ENCODE results near the gene PLSCR1. TPM values are rescaled to one million over a fixed set of nuclear protein-coding genes. Genes with fewer than 3 reads are reported as not detected.

PLSCR1 gene
- total RNA-seq, 3 donors from 2014 or later = 119 to 264 (median 180) TPM

- no peak for ATAC-seq
- intact Hi-C loops (cut with DNase I, micrococcal nuclease) = loop anchor here in 1 of 2 donors (5.0 kb wide), 1 partner anchor 36 kb away; no protein-coding TSS in a partner anchor
- TF ChIP-seq, protein P1, sequence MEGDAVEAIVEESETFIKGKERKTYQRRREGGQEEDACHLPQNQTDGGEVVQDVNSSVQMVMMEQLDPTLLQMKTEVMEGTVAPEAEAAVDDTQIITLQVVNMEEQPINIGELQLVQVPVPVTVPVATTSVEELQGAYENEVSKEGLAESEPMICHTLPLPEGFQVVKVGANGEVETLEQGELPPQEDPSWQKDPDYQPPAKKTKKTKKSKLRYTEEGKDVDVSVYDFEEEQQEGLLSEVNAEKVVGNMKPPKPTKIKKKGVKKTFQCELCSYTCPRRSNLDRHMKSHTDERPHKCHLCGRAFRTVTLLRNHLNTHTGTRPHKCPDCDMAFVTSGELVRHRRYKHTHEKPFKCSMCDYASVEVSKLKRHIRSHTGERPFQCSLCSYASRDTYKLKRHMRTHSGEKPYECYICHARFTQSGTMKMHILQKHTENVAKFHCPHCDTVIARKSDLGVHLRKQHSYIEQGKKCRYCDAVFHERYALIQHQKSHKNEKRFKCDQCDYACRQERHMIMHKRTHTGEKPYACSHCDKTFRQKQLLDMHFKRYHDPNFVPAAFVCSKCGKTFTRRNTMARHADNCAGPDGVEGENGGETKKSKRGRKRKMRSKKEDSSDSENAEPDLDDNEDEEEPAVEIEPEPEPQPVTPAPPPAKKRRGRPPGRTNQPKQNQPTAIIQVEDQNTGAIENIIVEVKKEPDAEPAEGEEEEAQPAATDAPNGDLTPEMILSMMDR (IDR thresholded peaks at IDR 0.05) = no peak
- Histone ChIP-seq H3K9me3 (no peaks in the 10 kb centered on the region), H3K4me1 (ENCODE audit: low read depth) (peaks cover 20% of the 10 kb centered on the region), H3K4me3 (no peak overlapping the region), H3K36me3 (ENCODE audit: low read depth) (no peaks in the 10 kb centered on the region)
- DNase-seq = no peak
Observed at GRCh38 chr3:146542978-146543377, 1.4 kb downstream of the PLSCR1 start.

- intact Hi-C loops (cut with DNase I, micrococcal nuclease) = loop anchor here in 1 of 2 donors (5.0 kb wide), 1 partner anchor 35 kb away; no protein-coding TSS in a partner anchor
- Histone ChIP-seq H3K9me3 (no peaks in the 10 kb centered on the region), H3K4me3 (no peak overlapping the region), H3K36me3 (ENCODE audit: low read depth) (no peaks in the 10 kb centered on the region), H3K4me1 (ENCODE audit: low read depth) (peaks cover 20% of the 10 kb centered on the region)
- ATAC-seq = no peak
- TF ChIP-seq, protein P1 (IDR thresholded peaks at IDR 0.05) = no peak
- peak in 1 of 3 donors; percentile 22 for DNase-seq
Observed at GRCh38 chr3:146542179-146542578, 2.2 kb downstream of the PLSCR1 start.

DNA sequence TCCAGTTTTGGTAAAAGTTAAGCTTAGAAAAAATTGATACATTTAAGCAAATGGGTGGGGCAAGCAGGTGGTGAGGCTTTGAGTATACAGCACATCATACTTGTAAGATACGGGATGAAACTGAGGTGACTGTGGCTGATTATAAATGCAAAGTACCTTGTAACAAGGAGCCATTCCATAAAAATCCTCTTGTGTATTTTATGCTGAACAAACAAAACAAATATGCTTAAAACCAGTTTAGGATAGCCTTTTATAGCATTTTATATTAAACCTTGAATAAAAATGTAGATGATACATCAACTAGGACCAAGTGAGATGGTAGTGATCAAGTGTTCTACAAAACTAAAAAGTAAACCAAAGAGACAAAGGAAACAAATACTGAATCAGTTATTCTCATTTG, 3.4 kb downstream of the PLSCR1 start:
- no peak for ATAC-seq
- no peak overlapping the region for H3K4me3 ChIP-seq
- no peaks in the 10 kb centered on the region for H3K9me3 ChIP-seq
- H3K36me3 ChIP-seq (ENCODE audit: low read depth) = no peaks in the 10 kb centered on the region
- no peak for DNase-seq
- TF ChIP-seq, protein P1 (IDR thresholded peaks at IDR 0.05) = no peak
- H3K4me1 ChIP-seq (ENCODE audit: low read depth) = peaks cover 20% of the 10 kb centered on the region
- intact Hi-C loops (cut with DNase I, micrococcal nuclease) = loop anchor here in 1 of 2 donors (5.0 kb wide), 1 partner anchor 34 kb away; no protein-coding TSS in a partner anchor

DNA sequence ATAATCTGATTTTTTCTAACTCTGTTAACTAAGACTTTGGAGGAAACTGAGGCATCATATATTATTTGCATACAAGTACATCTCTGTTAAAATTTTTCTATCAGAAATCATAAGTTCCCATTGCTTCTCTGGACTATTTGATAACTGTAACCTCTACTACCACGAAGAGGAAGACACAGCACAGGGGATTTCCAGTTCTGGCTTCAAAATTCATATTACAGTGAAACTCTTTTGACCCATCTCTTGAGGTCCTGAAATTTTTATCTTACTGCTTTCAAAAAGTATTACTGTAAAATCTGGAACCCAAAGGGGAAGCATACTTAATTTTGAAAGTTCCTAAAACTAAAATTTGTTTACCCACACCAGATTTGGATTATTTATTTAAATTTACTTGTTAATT, 4.2 kb downstream of the PLSCR1 start:
- no peak overlapping the region for H3K4me3 ChIP-seq
- ATAC-seq = no peak
- intact Hi-C loops (cut with DNase I, micrococcal nuclease) = loop anchor here in 1 of 2 donors (5.0 kb wide), 1 partner anchor 33 kb away; no protein-coding TSS in a partner anchor

GRCh38 chr3:146539315-146539714, 5.1 kb downstream of the PLSCR1 start:
- TF ChIP-seq, protein P1 (IDR thresholded peaks at IDR 0.05) = no peak
- H3K4me3 ChIP-seq = no peak overlapping the region
- ATAC-seq (peak; percentile 11), DNase-seq (no peak)
- H3K36me3 ChIP-seq (ENCODE audit: low read depth) = no peaks in the 10 kb centered on the region
- no peaks in the 10 kb centered on the region for H3K9me3 ChIP-seq
- intact Hi-C loops (cut with DNase I, micrococcal nuclease) = no loop called here
- peaks cover 20% of the 10 kb centered on the region for H3K4me1 ChIP-seq (ENCODE audit: low read depth)

More for the DNA sequence above, 4.2 kb downstream of the PLSCR1 start:
- H3K9me3 ChIP-seq = no peaks in the 10 kb centered on the region
- H3K36me3 ChIP-seq (ENCODE audit: low read depth) = no peaks in the 10 kb centered on the region
- TF ChIP-seq, protein P1 (IDR thresholded peaks at IDR 0.05) = no peak
- H3K4me1 ChIP-seq (ENCODE audit: low read depth) = peaks cover 20% of the 10 kb centered on the region
- DNase-seq = no peak

GRCh38 chr3:146537603-146538002, 6.8 kb downstream of the PLSCR1 start:
- intact Hi-C loops (cut with DNase I, micrococcal nuclease) = no loop called here
- Histone ChIP-seq H3K9me3 (no peaks in the 10 kb centered on the region), H3K4me1 (ENCODE audit: low read depth) (peaks cover 20% of the 10 kb centered on the region), H3K4me3 (no peak overlapping the region), H3K36me3 (ENCODE audit: low read depth) (no peaks in the 10 kb centered on the region)
- TF ChIP-seq, protein P1 (IDR thresholded peaks at IDR 0.05) = no peak
- ATAC-seq (no peak), DNase-seq (no peak)

Data from mucosa of descending colon (tissue), 3 donors.